Measurements from ENCODE around the gene SLC28A3.

GRCh38 chr9:84294241-84294950 lies 46.2 kb downstream of the SLC28A3 start:
- no peak for TF ChIP-seq NR2F1 (conservative IDR thresholded peaks at IDR 0.05)
- TF ChIP-seq HDGF (IDR thresholded peaks at IDR 0.05) = no peak
- TF ChIP-seq, protein P1, sequence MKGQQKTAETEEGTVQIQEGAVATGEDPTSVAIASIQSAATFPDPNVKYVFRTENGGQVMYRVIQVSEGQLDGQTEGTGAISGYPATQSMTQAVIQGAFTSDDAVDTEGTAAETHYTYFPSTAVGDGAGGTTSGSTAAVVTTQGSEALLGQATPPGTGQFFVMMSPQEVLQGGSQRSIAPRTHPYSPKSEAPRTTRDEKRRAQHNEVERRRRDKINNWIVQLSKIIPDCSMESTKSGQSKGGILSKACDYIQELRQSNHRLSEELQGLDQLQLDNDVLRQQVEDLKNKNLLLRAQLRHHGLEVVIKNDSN (IDR thresholded peaks at IDR 0.05; ENCODE audit: borderline replicate concordance, extremely low read length, insufficient read depth, low read depth, low read length) = no peak

All from GM12878 (cell line).